ENCODE measurements around the gene LARP4B. TPM values are rescaled to one million over a fixed set of nuclear protein-coding genes. Genes with fewer than 3 reads are reported as not detected.

LARP4B gene
- total RNA-seq, 1 experiment from 2014 or later = 122 TPM

- Histone ChIP-seq H3K9ac (ENCODE audit: low read length) (no peak overlapping the region), H3K79me2 (ENCODE audit: insufficient read depth, low read length) (peaks cover 15% of the 10 kb centered on the region; the same call in 1 of the 2 replicates), H4K20me1 (ENCODE audit: insufficient read depth) (no peaks in the 10 kb centered on the region), H3K4me3 (replicated peaks in 1 of 2; ENCODE audit: low read depth in 1 of 2, low read length in 2 of 2) (no peak overlapping the region), H3K36me3 (ENCODE audit: control insufficient read depth in 1 of 2, insufficient read depth in 2 of 2, low read length in 2 of 2) (peaks cover 67% of the 10 kb centered on the region in 2 experiments), H3K27ac (ENCODE audit: low read depth, low read length) (no peak overlapping the region), H3K4me1 (ENCODE audit: control insufficient read depth in 1 of 2, insufficient read depth in 2 of 2, low read length in 2 of 2) (peaks cover 10 to 18% of the 10 kb centered on the region in 2 experiments; a peak in 3 of 4 replicates), H3K4me2 (ENCODE audit: low read length) (no peak overlapping the region), H3K9me3 (ENCODE audit: control insufficient read depth in 1 of 2, insufficient read depth in 1 of 2, low read depth in 1 of 2, low read length in 2 of 2) (no peaks in the 10 kb centered on the region), H3K9me2 (ENCODE audit: insufficient read depth) (no peaks in the 10 kb centered on the region), H3K27me3 (ENCODE audit: insufficient read depth, low read length) (no peaks in the 10 kb centered on the region), H2AFZ (ENCODE audit: low read depth, low read length, poor library complexity, severe bottlenecking) (no peak overlapping the region)
- TF ChIP-seq SIN3A (IDR thresholded peaks at IDR 0.05; ENCODE audit: low read depth) (no peak), RAD21 (IDR thresholded peaks at IDR 0.05; ENCODE audit: low read depth) (no peak), EGR1 (IDR thresholded peaks at IDR 0.05; ENCODE audit: low read depth) (no peak), ZNF274 (IDR thresholded peaks at IDR 0.05; ENCODE audit: low read depth, low read length) (no peak), SRF (IDR thresholded peaks at IDR 0.05; ENCODE audit: low read depth) (no peak), ZBTB33 (IDR thresholded peaks at IDR 0.05; ENCODE audit: extremely low read depth, insufficient replicate concordance, low read length) (no peak), TCF7L2 (IDR thresholded peaks at IDR 0.05; ENCODE audit: borderline replicate concordance, extremely low read depth, insufficient read depth, insufficient read length) (no peak), ELF1 (IDR thresholded peaks at IDR 0.05; ENCODE audit: borderline replicate concordance, low read depth) (no peak), FOSL1 (IDR thresholded peaks at IDR 0.05; ENCODE audit: low read depth) (no peak), EZH2phosphoT487 (IDR thresholded peaks at IDR 0.05; ENCODE audit: borderline replicate concordance) (no peak)
- ChIA-PET CTCF (no interaction called here), POLR2A (no interaction called here), RAD21 (ENCODE audit: low non-redundant PET in 1 of 2, low total read pairs in 2 of 2, uncharacterized antibody in 2 of 2, unreplicated experiment in 2 of 2) (no interaction called here)
- DNase-seq (ENCODE audit: low read depth, low spot score) (no peak), ATAC-seq (no peak)
- intact Hi-C loops (cut with micrococcal nuclease) = no loop called here
- BruUV-seq (replicated peaks) = no TSS peak
Measured at GRCh38 chr10:816091-816477, 115.4 kb downstream of the LARP4B start.

All from HCT116 (cell line).